ENCODE data around the gene ZSCAN31.
"Not testable (repeated sequence)": the region's sequence is repeated elsewhere in the genome, so short reads cannot be mapped to it uniquely, and the experiment has no call there.

The ZSCAN31 gene

GRCh38 chr6:28373925-28374324 is 38.0 kb upstream of the ZSCAN31 start:
- H3K4me3 ChIP-seq (ENCODE audit: low read length), result no peak overlapping the region
- TF ChIP-seq, protein P1, sequence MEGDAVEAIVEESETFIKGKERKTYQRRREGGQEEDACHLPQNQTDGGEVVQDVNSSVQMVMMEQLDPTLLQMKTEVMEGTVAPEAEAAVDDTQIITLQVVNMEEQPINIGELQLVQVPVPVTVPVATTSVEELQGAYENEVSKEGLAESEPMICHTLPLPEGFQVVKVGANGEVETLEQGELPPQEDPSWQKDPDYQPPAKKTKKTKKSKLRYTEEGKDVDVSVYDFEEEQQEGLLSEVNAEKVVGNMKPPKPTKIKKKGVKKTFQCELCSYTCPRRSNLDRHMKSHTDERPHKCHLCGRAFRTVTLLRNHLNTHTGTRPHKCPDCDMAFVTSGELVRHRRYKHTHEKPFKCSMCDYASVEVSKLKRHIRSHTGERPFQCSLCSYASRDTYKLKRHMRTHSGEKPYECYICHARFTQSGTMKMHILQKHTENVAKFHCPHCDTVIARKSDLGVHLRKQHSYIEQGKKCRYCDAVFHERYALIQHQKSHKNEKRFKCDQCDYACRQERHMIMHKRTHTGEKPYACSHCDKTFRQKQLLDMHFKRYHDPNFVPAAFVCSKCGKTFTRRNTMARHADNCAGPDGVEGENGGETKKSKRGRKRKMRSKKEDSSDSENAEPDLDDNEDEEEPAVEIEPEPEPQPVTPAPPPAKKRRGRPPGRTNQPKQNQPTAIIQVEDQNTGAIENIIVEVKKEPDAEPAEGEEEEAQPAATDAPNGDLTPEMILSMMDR (conservative IDR thresholded peaks at IDR 0.05; ENCODE audit: low read length), result no peak
- DNase-seq (ENCODE audit: low read depth), result no peak

- TF ChIP-seq, protein P1 (conservative IDR thresholded peaks at IDR 0.05; ENCODE audit: low read length), result no peak
- DNase-seq (ENCODE audit: low read depth), result no peak
- H3K4me3 ChIP-seq (ENCODE audit: low read length), result no peak overlapping the region
Measured at GRCh38 chr6:28371706-28372451, 35.9 kb upstream of the ZSCAN31 start.

DNA sequence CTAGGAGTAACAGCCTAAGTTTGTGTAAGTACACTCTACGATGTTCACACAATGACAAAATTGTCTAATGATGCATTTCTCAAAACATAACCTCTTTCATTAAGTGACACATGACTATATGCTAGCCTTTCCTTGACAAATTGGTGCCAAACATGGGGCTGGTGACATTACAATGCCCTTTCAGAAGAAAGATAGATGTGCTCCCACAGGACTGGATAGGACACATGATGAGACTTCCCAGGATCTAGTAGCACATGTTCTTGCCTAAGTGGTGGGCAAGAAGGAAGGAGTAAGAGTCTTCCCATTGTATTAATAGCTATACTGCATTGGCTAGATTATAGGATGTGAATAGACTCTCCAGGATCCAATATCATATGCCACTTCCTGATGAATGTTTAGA is 35.3 kb upstream of the ZSCAN31 start:
- TF ChIP-seq, protein P1 (conservative IDR thresholded peaks at IDR 0.05; ENCODE audit: low read length), result no peak
- no peak overlapping the region for H3K4me3 ChIP-seq (ENCODE audit: low read length)
- DNase-seq (ENCODE audit: low read depth), result no peak

DNA sequence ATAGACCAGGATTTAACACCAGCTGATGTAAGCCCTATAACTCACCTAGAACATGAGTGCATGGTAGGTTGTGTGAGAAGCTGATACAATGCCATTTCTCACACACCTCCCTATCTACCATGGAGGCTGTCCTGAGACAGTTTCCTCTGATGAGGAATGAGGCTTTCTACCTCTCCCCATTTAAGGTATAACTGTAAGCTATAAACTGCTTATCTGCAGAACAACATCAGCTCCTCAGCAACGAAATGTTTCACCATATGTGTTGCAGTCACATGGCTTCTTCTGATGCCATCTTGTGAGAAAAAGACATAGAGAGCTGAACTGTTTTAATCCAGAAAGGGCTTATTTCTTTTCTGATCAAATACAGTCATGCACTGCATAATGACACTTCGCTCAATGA is 34.5 kb upstream of the ZSCAN31 start:
- H3K4me3 ChIP-seq (ENCODE audit: low read length), result no peak overlapping the region
- no peak for DNase-seq (ENCODE audit: low read depth)
- TF ChIP-seq, protein P1 (conservative IDR thresholded peaks at IDR 0.05; ENCODE audit: low read length), result no peak

DNA sequence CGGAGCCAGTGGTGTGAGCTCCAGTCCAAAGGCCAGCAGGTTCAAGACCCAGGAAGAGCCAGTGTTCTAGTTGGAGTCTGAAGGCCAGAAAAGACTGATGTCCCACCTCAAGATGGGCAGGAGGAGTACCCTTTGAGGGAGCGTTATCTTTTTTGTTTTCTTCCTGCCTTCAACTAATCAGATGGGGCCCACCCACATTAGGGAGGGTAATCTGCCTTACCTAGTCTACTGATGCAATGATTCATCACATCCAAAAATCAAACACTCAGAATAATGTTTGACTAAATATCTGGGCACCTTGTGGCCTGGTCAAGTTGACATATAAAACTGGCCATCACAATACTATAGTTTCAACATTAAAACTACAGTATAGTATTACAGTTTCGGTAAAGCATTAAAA is 33.5 kb upstream of the ZSCAN31 start:
- no peak for DNase-seq (ENCODE audit: low read depth)
- TF ChIP-seq, protein P1 (conservative IDR thresholded peaks at IDR 0.05; ENCODE audit: low read length), result no peak
- no peak overlapping the region for H3K4me3 ChIP-seq (ENCODE audit: low read length)

GRCh38 chr6:28368522-28368921 is 32.6 kb upstream of the ZSCAN31 start:
- TF ChIP-seq, protein P1 (conservative IDR thresholded peaks at IDR 0.05; ENCODE audit: low read length), result no peak
- H3K4me3 ChIP-seq (ENCODE audit: low read length), result no peak overlapping the region
- no peak for DNase-seq (ENCODE audit: low read depth)

- not testable (repeated sequence) for DNase-seq (ENCODE audit: low read depth); H3K4me3 ChIP-seq (ENCODE audit: low read length)
Measured at GRCh38 chr6:28365590-28365989, 29.6 kb upstream of the ZSCAN31 start.

Data from AG10803 (cell line).